ENCODE results near the gene IGSF10.

IGSF10 gene

DNA sequence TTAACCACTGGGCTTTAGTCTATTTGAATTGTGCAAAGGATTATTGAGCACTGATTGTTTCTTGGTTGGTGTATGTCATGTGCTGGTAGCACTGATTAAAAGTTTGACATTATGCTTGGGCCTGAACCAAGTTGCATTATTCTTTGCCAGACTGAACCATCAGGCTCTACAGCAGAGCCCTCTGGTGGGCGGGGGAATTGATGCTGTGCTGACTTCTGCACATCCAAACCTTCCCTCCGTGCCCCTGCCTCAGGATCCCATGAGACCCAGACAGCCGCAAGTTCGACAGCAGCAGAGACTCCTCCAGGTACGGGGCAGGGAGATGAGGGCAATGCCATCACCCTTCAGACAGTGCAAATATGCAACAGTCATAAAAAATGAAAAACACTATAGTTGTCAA lies 47.9 kb downstream of the IGSF10 start:
- Histone ChIP-seq H3K9me3 (ENCODE audit: control insufficient read depth in 1 of 2, low read length in 2 of 2) (no peaks in the 10 kb centered on the region), H3K27ac (ENCODE audit: low read length) (no peak overlapping the region), H3K36me3 (ENCODE audit: control insufficient read depth in 1 of 2, insufficient read depth in 2 of 2, low read length in 2 of 2) (no peaks in the 10 kb centered on the region), H3K27me3 (ENCODE audit: low read depth, low read length) (no peaks in the 10 kb centered on the region), H3K4me1 (ENCODE audit: control insufficient read depth in 1 of 2, insufficient read depth in 2 of 2, low read length in 2 of 2) (peaks cover 0 to 7% of the 10 kb centered on the region in 2 donors), H3K4me3 (ENCODE audit: low read depth in 1 of 2, low read length in 2 of 2) (no peak overlapping the region)
